ENCODE results near the gene UBTF.
"Not testable (repeated sequence)": the region's sequence is repeated elsewhere in the genome, so short reads cannot be mapped to it uniquely, and the experiment has no call there.

Gene UBTF

GRCh38 chr17:44241106-44241624, 21.7 kb upstream of the UBTF start:
- no peak for DNase-seq

- not testable (repeated sequence) for DNase-seq
These were observed 18.4 kb upstream of the UBTF start for GRCh38 chr17:44237886-44238285.

GRCh38 chr17:44236444-44236991, 17.0 kb upstream of the UBTF start:
- no peak for DNase-seq

GRCh38 chr17:44235583-44235936, 16.1 kb upstream of the UBTF start:
- no peak for DNase-seq

- no peak for DNase-seq
These were observed 14.1 kb upstream of the UBTF start for GRCh38 chr17:44233582-44233981.

GRCh38 chr17:44232061-44232460, 12.6 kb upstream of the UBTF start:
- no peak for DNase-seq

- no peak for DNase-seq
These were observed 10.7 kb upstream of the UBTF start for GRCh38 chr17:44230140-44230539.

GRCh38 chr17:44229090-44229489, 9.6 kb upstream of the UBTF start:
- no peak for DNase-seq

- no peak for DNase-seq
These were observed 4.1 kb upstream of the UBTF start for GRCh38 chr17:44223541-44224071.

- DNase-seq: peak; percentile 64 to 70
These were observed 2.8 kb upstream of the UBTF start for GRCh38 chr17:44222112-44222869.

GRCh38 chr17:44221862-44222111, 2.3 kb upstream of the UBTF start:
- no peak for DNase-seq

GRCh38 chr17:44221084-44221861, 1.8 kb upstream of the UBTF start:
- peak; percentile 67 to 73 for DNase-seq

GRCh38 chr17:44220213-44221083, 973 bp upstream of the UBTF start:
- peak; percentile 56 to 57 for DNase-seq

GRCh38 chr17:44219108-44219615, 313 bp downstream of the UBTF start:
- peak; percentile 65 to 71 for DNase-seq

- DNase-seq: peak; percentile 82 to 88
These were observed 949 bp downstream of the UBTF start for GRCh38 chr17:44218344-44219107.

- DNase-seq: no peak
These were observed 1.6 kb downstream of the UBTF start for GRCh38 chr17:44217738-44218343.

- DNase-seq: no peak
These were observed 2.8 kb downstream of the UBTF start for GRCh38 chr17:44216694-44217093.

GRCh38 chr17:44216173-44216572, 3.3 kb downstream of the UBTF start:
- no peak for DNase-seq

- DNase-seq: no peak
These were observed 4.6 kb downstream of the UBTF start for GRCh38 chr17:44214896-44215295.

- no peak for DNase-seq
These were observed 5.3 kb downstream of the UBTF start for GRCh38 chr17:44214230-44214494.

- DNase-seq: no peak
These were observed 5.9 kb downstream of the UBTF start for GRCh38 chr17:44213403-44214229.
